NCI-H128 (cell line): ENCODE results near the gene MMAB.

Source experiments
- DNase-seq: peaks from one replicate; lab custom pipeline; 2025; ENCODE audit not compliant: unreplicated experiment; lab: John Stamatoyannopoulos, UW

Gene MMAB

DNA sequence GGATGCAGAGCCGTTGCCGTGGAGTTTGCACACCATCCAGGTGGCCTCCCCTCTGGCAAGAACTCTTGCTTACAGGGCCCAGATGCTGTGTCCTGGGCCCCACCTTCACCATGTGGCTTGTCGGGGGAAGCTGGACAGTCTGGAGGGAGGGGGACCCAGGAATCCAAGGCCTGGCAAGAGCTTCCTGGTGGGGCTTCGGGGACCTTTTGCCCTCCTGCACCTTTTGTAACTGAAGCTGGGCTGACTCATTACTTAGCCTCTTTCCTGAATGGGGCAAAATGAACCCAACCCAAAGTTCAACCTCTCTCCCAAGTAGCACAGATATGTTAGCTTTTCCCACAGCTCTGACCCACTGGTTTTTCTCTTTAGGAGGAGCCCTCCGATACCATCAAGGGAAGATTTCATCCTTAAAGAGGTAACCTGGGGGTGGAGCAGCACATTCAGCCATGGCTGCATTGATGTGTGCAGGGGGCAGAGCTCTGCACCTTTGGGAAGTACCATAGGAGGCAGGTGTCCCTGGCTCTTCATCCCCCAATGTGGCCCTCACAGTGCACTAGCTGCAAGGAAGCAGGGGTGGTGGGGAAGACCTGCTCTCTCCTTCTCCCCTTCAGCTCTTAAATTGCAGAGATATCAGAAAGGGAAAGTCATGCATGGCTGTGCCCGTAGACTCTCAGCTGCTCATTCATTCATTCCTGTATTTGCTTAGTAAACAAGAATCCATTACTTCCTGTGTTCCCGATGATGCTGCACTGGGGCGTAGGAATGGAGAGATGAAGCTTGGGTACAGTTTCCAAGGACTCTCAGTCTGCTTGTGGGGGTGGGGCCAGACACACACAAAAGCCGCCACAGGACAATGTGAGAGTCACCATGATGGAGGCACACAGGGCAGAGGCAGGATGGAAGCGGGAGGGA, 13.3 kb upstream of the MMAB start:
- DNase-seq: no peak

GRCh38 chr12:109583733-109584132, 10.4 kb upstream of the MMAB start:
- no peak for DNase-seq

GRCh38 chr12:109582636-109583035, 9.3 kb upstream of the MMAB start:
- DNase-seq: no peak

GRCh38 chr12:109581856-109582255, 8.6 kb upstream of the MMAB start:
- DNase-seq: no peak

- no peak for DNase-seq
These were observed 8.0 kb upstream of the MMAB start for GRCh38 chr12:109581334-109581691.

DNA sequence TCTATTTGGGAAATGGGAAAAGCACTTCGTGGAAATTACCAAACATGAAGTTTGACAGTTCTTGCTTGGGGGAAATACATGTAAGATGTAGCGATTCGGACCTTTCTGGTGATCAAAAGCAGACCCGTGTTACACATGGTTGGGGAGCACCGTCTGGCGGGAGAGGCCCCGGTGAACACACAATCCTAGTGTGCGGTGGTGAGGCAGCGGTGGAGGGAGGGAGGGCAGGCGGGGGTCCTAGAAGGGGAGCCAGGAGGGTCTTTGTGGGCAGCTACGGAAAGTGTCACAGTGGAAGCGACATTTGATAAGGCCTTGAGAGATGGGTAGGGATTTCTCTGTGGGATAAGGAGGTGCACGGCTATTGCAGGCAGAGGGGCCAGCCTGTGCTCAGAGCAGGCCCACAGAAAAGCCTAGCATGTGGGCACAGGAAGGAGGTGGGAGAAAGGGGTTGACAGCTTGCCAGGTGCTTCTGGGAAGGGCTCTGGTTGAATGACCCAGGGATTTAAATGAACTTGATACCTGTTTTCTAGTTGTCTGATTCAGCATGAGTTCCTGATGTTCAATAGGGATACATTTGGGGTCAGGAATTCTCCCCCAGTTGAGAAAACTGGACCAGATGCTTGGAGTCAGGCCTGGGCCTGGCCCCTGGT, 7.5 kb upstream of the MMAB start:
- no peak for DNase-seq

DNA sequence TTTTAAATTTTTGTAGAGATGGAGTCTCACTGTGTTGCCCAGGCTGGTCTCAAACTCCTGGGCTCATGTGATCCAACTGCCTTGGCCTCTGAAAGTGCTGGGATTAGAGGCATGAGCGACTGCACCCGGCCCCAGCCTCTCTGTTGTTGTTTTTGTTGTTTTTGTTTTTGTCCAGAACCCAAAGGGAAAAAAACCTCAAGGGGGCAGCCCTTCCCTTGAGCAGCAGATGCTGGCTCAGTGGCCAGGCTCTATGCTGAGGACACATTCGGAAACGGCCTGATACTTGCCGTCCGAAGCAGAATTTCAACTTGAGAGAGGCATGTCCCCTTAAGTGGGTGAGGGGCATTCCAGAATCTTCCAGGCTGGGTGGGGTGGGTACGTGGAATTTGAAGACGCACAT, 7.0 kb upstream of the MMAB start:
- no peak for DNase-seq

DNA sequence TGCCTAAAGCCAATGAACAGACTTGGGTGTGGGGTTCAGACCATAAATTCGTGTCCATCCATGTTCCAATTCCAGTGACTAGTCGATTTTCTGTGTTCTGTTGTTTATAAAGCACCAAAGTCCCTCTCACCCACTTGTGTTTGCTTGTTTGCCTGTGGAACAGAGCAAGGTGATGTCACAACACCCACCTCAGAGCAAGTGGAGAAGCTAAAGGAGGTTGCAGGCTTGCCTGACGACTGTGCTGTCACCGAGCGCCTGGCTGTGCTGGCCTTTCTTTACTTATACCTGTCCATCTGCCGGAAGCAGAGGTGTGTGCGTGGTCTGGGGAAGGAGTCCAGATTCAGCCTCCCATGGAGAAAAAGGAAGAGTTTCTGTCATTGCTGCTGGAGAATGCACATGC, 6.3 kb upstream of the MMAB start:
- DNase-seq: no peak

DNA sequence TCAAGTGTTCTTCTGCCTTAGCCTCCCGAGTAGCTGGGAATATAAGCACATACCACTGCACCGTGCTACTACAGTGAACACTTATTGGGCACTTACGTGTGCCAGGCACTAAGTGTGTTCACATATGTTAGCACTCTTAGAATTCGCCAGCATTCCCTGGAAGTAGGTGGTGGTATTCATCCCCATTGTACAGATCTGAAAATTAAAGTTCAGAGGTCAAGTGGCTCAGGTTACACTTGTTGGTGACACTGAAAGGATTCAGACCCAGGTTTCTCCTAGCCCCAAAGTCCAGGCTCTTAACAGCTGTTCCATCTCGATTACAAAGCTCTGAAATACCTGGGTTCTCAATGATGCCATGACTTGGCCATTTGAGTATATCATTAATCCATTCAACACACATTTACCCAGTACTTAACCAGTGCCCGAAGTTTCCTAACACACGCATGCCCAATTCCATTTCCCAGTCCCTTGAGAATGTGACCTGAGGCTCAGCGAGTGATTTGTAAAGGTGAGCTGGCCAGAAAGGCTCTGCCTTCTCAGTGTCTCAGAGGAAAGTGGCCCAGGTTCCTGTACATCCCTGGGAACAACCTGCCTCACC, 5.1 kb upstream of the MMAB start:
- DNase-seq: no peak

DNA sequence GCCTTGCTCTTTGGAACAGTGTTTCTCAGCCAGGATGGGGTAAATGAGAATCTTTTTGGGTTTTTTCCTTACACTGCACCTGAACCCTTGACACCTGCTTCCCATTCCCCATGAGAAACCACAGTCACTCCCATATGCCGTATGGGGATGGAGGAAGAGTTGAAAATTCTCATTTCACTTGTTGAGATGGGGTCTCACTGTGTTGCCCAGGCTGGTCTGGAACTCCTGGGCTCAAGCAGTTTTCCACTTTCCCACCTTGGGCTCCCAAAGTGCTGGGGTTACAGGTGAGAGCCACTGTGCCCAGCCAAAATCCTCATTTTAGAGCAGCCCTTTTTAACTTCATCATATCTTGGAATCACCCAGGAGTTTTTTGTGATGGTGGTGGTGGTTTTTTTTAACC, 4.0 kb upstream of the MMAB start:
- DNase-seq: no peak

- no peak for DNase-seq
These were observed 2.4 kb upstream of the MMAB start for GRCh38 chr12:109575683-109576082.

DNA sequence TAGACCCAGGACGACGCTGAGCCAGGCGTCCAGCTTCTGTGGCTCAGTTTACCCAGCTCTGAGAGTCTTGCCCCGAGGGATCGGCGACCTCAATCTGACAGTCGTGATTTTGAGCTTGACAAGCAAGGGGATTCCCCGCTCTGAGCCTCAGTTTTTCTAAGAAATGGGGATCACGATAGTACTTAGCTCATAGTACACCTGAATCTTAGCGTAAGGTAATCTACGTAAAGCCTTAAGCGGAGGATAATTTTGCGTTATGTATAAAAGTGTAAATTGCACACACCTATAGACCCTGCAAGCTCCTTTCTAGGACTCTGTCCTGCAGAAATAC, 575 bp upstream of the MMAB start:
- DNase-seq: no peak

DNA sequence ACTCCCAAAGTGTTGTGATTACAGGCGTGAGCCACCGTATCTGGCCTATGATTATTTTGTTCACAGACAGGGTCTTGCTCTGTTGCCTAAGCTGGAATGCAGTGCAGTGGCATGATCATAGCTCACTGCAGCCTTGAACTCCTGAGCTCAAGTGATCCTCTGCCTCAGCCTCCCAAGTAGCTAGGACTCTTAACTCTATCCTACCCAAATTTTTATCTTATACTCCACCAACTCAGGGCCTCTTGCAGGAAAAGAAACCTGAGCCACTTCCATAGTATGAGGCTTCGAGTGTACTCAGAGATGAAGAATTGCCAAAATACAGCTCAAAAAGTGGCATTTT, 828 bp downstream of the MMAB start:
- DNase-seq: no peak

GRCh38 chr12:109571773-109572505, 1.4 kb downstream of the MMAB start:
- DNase-seq: no peak

- DNase-seq: no peak
These were observed 4.8 kb downstream of the MMAB start for GRCh38 chr12:109568486-109568885.

- no peak for DNase-seq
These were observed 5.3 kb downstream of the MMAB start for GRCh38 chr12:109567967-109568366.

GRCh38 chr12:109567296-109567695, 6.0 kb downstream of the MMAB start:
- no peak for DNase-seq

DNA sequence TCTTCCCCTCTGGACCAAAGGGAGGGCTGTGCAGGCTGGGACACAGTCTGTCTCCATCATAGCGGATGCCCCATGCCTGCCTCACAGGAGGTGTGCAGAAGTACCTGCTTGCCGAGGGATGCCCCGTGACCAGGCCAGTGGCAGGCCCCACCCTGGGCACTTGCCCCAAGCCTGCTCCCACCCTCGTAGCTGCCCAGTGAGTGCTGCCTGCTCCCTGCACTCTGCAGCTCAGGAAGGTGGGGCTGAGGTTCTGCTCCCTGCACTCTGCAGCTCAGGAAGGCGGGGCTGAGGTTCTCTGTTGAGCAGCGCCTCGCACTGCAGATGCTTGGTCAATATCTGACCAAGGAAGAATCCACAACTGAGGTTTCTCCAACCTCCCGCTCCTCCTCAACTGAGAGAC, 6.9 kb downstream of the MMAB start:
- no peak for DNase-seq

DNA sequence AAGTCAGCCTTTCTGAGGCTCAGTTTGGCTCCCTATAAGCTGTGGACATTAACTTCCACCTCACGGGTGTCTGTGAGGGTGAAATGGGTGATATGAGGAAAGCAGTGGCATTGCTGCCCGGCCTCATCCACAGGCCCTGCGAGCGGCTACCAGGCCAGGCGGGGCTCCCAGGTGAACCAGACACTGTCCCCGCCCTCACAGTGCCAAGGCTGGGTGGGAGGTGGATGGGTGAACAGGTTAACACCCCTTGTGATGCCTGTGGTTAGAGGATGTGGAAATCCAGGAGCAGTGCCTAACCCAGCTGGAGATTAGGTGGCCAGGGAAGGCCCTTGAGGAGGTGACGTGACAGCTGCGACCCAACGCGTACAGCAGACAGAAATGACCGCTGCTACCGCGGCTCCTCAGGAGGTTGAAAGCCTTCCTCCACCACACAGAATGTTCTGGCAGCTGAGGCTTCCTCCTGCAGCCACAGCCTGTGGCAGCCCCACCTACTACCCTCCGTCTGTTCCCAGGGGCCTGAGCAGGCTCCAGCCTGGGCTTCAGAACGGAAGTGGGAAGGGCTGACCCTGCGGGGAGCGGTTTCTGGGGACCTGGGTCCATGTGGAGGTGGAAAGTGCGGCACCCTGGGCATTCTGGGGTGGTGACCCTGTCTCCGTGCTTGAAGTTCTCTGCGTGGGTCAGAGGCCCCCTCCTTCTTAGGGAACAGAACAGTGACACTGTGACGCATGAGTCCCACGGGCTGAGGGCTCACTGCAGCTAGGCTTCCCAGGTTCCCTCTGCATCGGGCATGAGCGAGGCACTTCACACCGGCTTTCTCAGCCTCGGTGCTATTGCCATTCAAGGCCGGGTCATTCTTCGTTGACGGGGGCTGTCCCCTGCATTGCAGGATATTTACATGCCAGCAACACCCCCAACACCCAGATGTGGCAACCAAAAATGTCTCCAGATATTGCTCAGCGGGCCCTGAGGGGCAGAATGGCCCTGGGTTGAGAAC, 9.7 kb downstream of the MMAB start:
- no peak for DNase-seq

DNA sequence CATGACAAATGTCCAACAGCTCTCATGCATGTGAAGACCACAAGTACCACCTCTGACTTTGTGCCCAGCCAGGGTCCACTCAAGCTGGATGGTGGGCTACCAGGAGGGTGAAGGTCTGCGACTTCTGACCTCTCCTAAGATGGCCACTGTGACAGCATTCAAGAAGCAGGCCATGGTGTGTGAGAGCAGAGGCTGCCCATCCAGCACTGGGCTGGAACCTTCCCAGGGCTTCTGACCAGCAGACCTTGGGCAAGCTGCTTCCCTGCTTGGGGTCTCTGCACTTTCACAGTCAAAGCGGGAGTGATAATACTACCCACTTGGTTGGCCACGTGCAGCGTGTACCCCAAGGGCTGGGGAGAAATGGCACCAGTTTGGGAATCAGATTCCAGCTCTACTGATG, 10.4 kb downstream of the MMAB start:
- DNase-seq: no peak

GRCh38 chr12:109561711-109562030, 11.6 kb downstream of the MMAB start:
- DNase-seq: no peak
